ENCODE results near the gene C10orf90.

C10orf90 gene

DNA sequence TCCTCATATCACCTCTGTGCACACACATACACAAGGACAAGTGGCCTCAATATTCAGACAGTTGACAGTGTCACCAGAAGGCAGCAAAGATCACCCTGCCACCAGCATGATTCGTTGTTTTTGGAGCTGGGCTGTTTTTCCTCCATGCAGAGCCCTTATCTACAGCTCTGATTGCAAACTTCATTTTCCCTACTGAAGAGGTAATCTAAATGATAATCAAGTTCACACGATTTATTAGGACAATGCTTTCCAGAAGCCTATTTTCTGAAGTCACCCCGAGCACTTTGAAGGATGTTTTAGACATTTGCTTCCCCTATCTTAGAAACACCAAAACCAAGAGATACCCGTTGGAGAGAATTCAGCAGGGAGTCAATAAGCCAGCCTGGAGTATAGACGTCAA, 236.3 kb downstream of the C10orf90 start:
- Histone ChIP-seq H3K4me3 (replicated peaks; ENCODE audit: insufficient read depth, low read length) (no peak overlapping the region), H3K27me3 (ENCODE audit: insufficient read depth, poor library complexity, severe bottlenecking) (no peaks in the 10 kb centered on the region), H3K27ac (replicated peaks) (no peak overlapping the region)
- TF ChIP-seq, protein P1, sequence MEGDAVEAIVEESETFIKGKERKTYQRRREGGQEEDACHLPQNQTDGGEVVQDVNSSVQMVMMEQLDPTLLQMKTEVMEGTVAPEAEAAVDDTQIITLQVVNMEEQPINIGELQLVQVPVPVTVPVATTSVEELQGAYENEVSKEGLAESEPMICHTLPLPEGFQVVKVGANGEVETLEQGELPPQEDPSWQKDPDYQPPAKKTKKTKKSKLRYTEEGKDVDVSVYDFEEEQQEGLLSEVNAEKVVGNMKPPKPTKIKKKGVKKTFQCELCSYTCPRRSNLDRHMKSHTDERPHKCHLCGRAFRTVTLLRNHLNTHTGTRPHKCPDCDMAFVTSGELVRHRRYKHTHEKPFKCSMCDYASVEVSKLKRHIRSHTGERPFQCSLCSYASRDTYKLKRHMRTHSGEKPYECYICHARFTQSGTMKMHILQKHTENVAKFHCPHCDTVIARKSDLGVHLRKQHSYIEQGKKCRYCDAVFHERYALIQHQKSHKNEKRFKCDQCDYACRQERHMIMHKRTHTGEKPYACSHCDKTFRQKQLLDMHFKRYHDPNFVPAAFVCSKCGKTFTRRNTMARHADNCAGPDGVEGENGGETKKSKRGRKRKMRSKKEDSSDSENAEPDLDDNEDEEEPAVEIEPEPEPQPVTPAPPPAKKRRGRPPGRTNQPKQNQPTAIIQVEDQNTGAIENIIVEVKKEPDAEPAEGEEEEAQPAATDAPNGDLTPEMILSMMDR (IDR thresholded peaks at IDR 0.05; ENCODE audit: insufficient read depth, low read length): no peak
- no peak for TF ChIP-seq POLR2AphosphoS5 (IDR thresholded peaks at IDR 0.05; ENCODE audit: low read depth)
- no peak for TF ChIP-seq GABPA (IDR thresholded peaks at IDR 0.05; ENCODE audit: low read depth)
- TF ChIP-seq SPI1 (IDR thresholded peaks at IDR 0.05; ENCODE audit: borderline replicate concordance, low read depth): no peak
- TF ChIP-seq, protein P2, sequence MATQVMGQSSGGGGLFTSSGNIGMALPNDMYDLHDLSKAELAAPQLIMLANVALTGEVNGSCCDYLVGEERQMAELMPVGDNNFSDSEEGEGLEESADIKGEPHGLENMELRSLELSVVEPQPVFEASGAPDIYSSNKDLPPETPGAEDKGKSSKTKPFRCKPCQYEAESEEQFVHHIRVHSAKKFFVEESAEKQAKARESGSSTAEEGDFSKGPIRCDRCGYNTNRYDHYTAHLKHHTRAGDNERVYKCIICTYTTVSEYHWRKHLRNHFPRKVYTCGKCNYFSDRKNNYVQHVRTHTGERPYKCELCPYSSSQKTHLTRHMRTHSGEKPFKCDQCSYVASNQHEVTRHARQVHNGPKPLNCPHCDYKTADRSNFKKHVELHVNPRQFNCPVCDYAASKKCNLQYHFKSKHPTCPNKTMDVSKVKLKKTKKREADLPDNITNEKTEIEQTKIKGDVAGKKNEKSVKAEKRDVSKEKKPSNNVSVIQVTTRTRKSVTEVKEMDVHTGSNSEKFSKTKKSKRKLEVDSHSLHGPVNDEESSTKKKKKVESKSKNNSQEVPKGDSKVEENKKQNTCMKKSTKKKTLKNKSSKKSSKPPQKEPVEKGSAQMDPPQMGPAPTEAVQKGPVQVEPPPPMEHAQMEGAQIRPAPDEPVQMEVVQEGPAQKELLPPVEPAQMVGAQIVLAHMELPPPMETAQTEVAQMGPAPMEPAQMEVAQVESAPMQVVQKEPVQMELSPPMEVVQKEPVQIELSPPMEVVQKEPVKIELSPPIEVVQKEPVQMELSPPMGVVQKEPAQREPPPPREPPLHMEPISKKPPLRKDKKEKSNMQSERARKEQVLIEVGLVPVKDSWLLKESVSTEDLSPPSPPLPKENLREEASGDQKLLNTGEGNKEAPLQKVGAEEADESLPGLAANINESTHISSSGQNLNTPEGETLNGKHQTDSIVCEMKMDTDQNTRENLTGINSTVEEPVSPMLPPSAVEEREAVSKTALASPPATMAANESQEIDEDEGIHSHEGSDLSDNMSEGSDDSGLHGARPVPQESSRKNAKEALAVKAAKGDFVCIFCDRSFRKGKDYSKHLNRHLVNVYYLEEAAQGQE (IDR thresholded peaks at IDR 0.05; ENCODE audit: insufficient replicate concordance, low read depth): no peak
- no peak for DNase-seq (ENCODE audit: low read depth in 1 of 2, low spot score in 1 of 2)

DNA sequence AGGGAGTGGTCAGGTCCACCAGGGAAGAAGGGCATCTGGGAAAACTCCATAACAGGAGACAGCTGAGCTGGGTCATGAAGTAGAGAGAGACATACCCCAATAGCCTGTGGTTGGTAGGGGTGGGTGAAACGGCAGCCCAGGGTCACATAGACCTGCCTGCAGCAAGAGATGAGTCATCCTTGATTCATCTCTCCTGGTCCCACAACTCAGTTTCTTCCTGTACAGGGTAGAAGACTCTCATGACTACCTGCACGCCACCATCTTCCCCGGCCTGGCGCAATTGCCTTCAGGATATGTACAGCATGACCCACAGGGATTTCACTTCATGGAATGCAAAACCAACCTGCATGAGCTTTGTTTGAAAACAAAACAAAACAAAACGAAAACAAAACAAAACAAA, 237.1 kb downstream of the C10orf90 start:
- Histone ChIP-seq H3K27ac (replicated peaks) (no peak overlapping the region), H3K4me3 (replicated peaks; ENCODE audit: insufficient read depth, low read length) (no peak overlapping the region), H3K27me3 (ENCODE audit: insufficient read depth, poor library complexity, severe bottlenecking) (no peaks in the 10 kb centered on the region)
- TF ChIP-seq SPI1 (IDR thresholded peaks at IDR 0.05; ENCODE audit: borderline replicate concordance, low read depth) (no peak), POLR2AphosphoS5 (IDR thresholded peaks at IDR 0.05; ENCODE audit: low read depth) (no peak), GABPA (IDR thresholded peaks at IDR 0.05; ENCODE audit: low read depth) (no peak)
- TF ChIP-seq, protein P2 (IDR thresholded peaks at IDR 0.05; ENCODE audit: insufficient replicate concordance, low read depth): no peak
- TF ChIP-seq, protein P1 (IDR thresholded peaks at IDR 0.05; ENCODE audit: insufficient read depth, low read length): no peak
- no peak for DNase-seq (ENCODE audit: low read depth in 1 of 2, low spot score in 1 of 2)

DNA sequence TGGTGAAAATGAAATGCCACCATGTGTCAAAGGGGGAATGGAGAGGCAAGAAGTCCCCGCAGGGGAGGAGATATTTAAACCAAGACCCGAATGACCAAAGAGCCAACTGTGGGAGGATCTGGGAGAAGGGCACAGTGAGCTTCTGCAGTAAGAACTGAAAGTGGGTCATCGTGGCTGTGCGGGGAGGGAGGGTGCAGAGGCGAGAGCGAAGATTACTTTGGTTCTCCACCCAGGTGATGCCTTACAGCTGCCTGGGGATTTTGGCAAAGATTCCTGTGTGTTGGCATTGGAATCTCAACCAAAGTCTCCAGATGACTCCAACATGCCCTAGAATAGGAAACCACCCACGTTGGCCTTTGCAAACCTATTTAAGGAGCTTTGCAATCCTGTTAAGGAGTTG, 238.0 kb downstream of the C10orf90 start:
- no peak for DNase-seq (ENCODE audit: low read depth in 1 of 2, low spot score in 1 of 2)

DNA sequence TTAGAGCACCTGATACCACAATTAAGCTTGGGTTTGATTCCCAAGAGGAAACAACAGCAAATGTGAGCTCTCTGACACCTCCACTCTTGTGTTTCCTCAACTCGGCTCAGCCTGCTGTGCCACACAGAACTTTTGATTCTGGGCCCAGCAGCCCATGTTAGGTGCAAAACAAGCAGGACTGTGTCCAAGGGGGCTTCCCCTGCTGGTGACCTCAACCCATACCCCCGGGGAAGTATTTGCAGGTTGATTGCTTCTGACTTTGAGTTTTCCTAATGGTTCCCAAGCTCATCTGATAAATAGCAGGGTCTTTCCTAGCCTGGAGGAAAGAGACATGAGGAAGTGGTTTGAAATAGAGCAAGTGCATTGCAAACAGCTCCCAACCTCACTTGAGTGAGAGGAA, 238.7 kb downstream of the C10orf90 start:
- no peak for TF ChIP-seq GABPA (IDR thresholded peaks at IDR 0.05; ENCODE audit: low read depth)
- no peak for TF ChIP-seq POLR2AphosphoS5 (IDR thresholded peaks at IDR 0.05; ENCODE audit: low read depth)
- TF ChIP-seq, protein P2 (IDR thresholded peaks at IDR 0.05; ENCODE audit: insufficient replicate concordance, low read depth): no peak
- TF ChIP-seq, protein P1 (IDR thresholded peaks at IDR 0.05; ENCODE audit: insufficient read depth, low read length): no peak
- TF ChIP-seq SPI1 (IDR thresholded peaks at IDR 0.05; ENCODE audit: borderline replicate concordance, low read depth): no peak
- H3K4me3 ChIP-seq (replicated peaks; ENCODE audit: insufficient read depth, low read length): no peak overlapping the region
- no peaks in the 10 kb centered on the region for H3K27me3 ChIP-seq (ENCODE audit: insufficient read depth, poor library complexity, severe bottlenecking)
- no peak overlapping the region for H3K27ac ChIP-seq (replicated peaks)
- DNase-seq (ENCODE audit: low read depth in 1 of 2, low spot score in 1 of 2): no peak

More for the DNA sequence above, 238.0 kb downstream of the C10orf90 start:
- Histone ChIP-seq H3K27me3 (ENCODE audit: insufficient read depth, poor library complexity, severe bottlenecking) (no peaks in the 10 kb centered on the region), H3K27ac (replicated peaks) (no peak overlapping the region), H3K4me3 (replicated peaks; ENCODE audit: insufficient read depth, low read length) (no peak overlapping the region)
- TF ChIP-seq, protein P1 (IDR thresholded peaks at IDR 0.05; ENCODE audit: insufficient read depth, low read length): no peak
- TF ChIP-seq SPI1 (IDR thresholded peaks at IDR 0.05; ENCODE audit: borderline replicate concordance, low read depth): no peak

Data from HL-60 (cell line).